Transverse colon (tissue), 4 donors: ENCODE results near the gene NOL3. TPM values are rescaled to one million over a fixed set of nuclear protein-coding genes. Genes with fewer than 3 reads are reported as not detected.
"Not testable (repeated sequence)": the region's sequence is repeated elsewhere in the genome, so short reads cannot be mapped to it uniquely, and the experiment has no call there.

ENCODE experiments used
- DNase-seq: peaks from one replicate; pipeline ENCODE4 v3.0.0-alpha.2; 2019
- H3K27ac ChIP-seq, 4 donors: fragments of 200-600 bp; sonication (generic); 2 replicates each; pipeline ENCODE4 v1.5.1; 2016 to 2018; ENCODE audit warnings: inconsistent platforms in 4 of 4
- H3K27me3 ChIP-seq: fragments of 200-600 bp; sonication (generic); 2 replicates; pipeline ENCODE4 v1.5.1; 2017; ENCODE audit warnings: inconsistent platforms
- H3K36me3 ChIP-seq, 4 donors: fragments of 200-600 bp; sonication (generic); 2 replicates each; pipeline ENCODE4 v1.5.1; 2017 to 2019; ENCODE audit warnings: inconsistent platforms in 4 of 4
- H3K4me1 ChIP-seq, 4 donors: fragments of 200-600 bp; sonication (generic); 2 replicates each; pipeline ENCODE4 v1.5.1; 2017 to 2020; ENCODE audit warnings: inconsistent platforms in 4 of 4
- H3K4me3 ChIP-seq, 4 donors: fragments of 200-600 bp; sonication (generic); 1 replicate in 1 of 4; 2 replicates in 3 of 4; pipeline versions ENCODE4 v1.5.1 to v1.6.1; 2017 to 2019; ENCODE audit warnings: inconsistent platforms in 4 of 4
- H3K9me3 ChIP-seq, 2 donors: fragments of 200-600 bp; sonication (generic); 2 replicates each; pipeline ENCODE4 v1.5.1; 2017 to 2019; ENCODE audit warnings: inconsistent platforms in 2 of 2
- CTCF ChIP-seq, 5 experiments: fragments of 200-600 bp in 3 of 5; fragments of 450-650 bp in 2 of 5; sonication (generic) in 3 of 5; IDR thresholded peaks; 1 replicate in 2 of 5; 2 replicates in 3 of 5; pipeline ENCODE4 v1.5.1; 2016 to 2017; ENCODE audit warnings: antibody characterized with exemption in 5 of 5, inconsistent platforms in 3 of 5, mild to moderate bottlenecking in 2 of 5, moderate library complexity in 1 of 5
- EP300 ChIP-seq: sonication (generic); formaldehyde crosslinking; IDR thresholded peaks from one replicate; pipeline ENCODE4 v1.6.1; 2017; ENCODE audit warnings: antibody characterized with exemption, low read depth
- POLR2A ChIP-seq: fragments of 450-650 bp; IDR thresholded peaks from one replicate; pipeline ENCODE4 v1.6.1; 2016; ENCODE audit warnings: antibody characterized with exemption, mild to moderate bottlenecking, moderate library complexity
- POLR2AphosphoS5 ChIP-seq, 3 donors: sonication (generic); formaldehyde crosslinking; IDR thresholded peaks; one replicate each; pipeline ENCODE4 v1.6.1; 2016; ENCODE audit warnings: antibody characterized with exemption in 3 of 3
- WGBS, 2 donors: methylation state at CpG; one replicate each; pipeline ENCODE4 v1.1.5; 2018; ENCODE audit warnings: low coverage in 1 of 2; 5-methylcytosine and 5-hydroxymethylcytosine counted together
- in situ Hi-C, 4 donors: fragments of 200-750 bp; cut with MboI; loops; one replicate each; pipeline versions ENCODE4 v1.15.0 to v1.15.1; 2017; ENCODE audit warnings: low sequenced_read_pairs in 3 of 4, low pct_ligation_motif_present in 1 of 4, low pct_unique_long_range_greater_than_20kb in 1 of 4
- intact Hi-C: fragments of 100-400 bp; cut with DNase I; formaldehyde crosslinking; loops from one replicate; pipeline ENCODE4 v1.15.1; 2023; ENCODE audit warnings: low total_unique reads
- total RNA-seq, 4 donors: library from RNA; depleted of rRNA; stranded (reverse); fragments of >200 nt; gene quantifications; one replicate each; pipeline ENCODE4 v1.1.0, GENCODE V29; 2016

Gene NOL3
- total RNA-seq = 10 to 100 TPM; 39.5 to 65.9 (median 41.2) TPM

DNA sequence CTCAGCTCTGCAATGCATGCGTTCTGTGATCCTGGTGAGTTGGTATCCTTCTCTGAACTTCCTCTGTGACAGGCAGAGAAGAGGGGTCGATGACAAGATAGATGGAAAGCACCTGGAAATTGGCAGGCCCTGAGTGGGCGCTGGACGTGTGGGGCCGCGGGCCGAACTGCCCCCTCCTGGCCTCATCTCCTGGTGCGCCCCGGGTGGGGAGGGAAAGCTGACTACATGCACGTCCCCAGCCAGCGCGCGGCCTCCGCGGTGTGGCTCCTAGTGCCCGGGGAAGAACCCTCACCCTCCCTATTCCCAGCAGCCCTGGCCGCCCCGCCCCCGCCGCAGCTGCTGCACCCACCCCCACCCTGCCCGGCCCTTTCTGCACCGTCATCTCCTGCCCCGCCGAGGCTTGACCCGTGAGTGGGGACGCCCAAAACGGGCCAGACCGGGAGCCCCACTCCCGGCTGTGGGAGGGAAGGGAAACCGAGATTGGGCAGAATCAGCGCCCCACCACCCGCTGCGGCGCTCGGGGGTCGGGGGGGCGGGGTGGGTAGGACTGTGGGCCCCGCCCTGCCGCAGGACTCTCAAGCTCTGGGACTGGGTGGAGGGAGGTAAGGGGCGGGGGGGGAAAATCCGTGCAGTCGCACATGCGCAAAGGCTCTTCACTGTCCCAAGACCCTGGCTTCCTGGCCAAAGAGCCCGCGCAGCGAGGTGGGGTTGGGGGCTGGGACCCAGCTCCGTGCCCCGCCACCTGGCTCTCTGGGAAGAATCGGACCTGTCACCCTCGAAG is at the start of gene NOL3:
Gene NOL3, plus strand, starts transcription at position 371 of the 781 bp plus-strand sequence.
- Histone ChIP-seq H3K9me3 (no peaks in the 10 kb centered on the region), H3K27ac (peak within 1 kb of the TSS; percentile 82 to 87 (median 83)), H3K36me3 (no peaks in the 10 kb centered on the region), H3K4me3 (peak within 1 kb of the TSS; percentile 28 to 52 (median 43)), H3K4me1 (peaks cover 30 to 55% (median 43%) of the 10 kb centered on the region in 4 donors), H3K27me3 (peaks cover 16% of the 10 kb centered on the region)
- DNase-seq = peak; percentile 88
- intact Hi-C loops (loop anchor here (5.0 kb wide), 1 partner anchor 363 kb away; no protein-coding TSS in a partner anchor), in situ Hi-C loops (loop anchor here in 2 of 4 donors (25.0 kb wide), 2 partner anchors 183 to 208 kb away; partner anchors contain the start of genes CES3 (in 1 of the 2) and CES4A (in 1 of the 2))
- TF ChIP-seq POLR2A (peak; percentile 57), CTCF (IDR thresholded peaks at IDR 0.05) (no peak), POLR2AphosphoS5 (IDR thresholded peaks at IDR 0.05) (peak; percentile 24 to 61 (median 31)), EP300 (no peak)
- 0 to 3% methylated on average over 2 to 31 of the region's 50 CpGs for WGBS, 2 donors

GRCh38 chr16:67122799-67123198 is 47.5 kb upstream of the NOL3 start:
- H3K4me1 ChIP-seq, H3K27ac ChIP-seq, H3K4me3 ChIP-seq, H3K27me3 ChIP-seq, DNase-seq, H3K9me3 ChIP-seq, in situ Hi-C loops, intact Hi-C loops: not testable (repeated sequence)
- 95 to 99% methylated on average over 3 to 5 of the region's 5 CpGs for WGBS, 2 donors
- peaks cover 0 to 31% (median 11%) of the 10 kb centered on the region in 4 donors for H3K36me3 ChIP-seq

DNA sequence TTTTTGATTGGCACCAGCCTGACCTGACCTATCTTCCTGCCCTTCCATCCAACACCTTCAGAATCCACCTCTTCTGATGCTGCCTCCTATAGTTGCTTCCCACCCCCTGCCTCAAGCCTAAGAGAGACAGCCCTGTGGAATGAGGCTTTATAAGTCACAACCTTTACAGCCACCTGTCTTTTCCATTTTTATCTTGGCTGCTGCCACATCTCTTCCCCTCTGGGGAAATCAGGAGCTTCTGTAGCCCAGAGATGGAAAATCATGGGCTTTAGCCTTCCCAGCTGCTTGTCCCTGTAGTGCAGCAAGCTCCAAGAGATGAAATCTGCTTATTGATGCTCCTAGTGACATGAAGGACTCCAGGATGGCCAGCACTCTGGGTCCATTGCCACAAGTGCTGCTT is 41.9 kb upstream of the NOL3 start:
- no peaks in the 10 kb centered on the region for H3K9me3 ChIP-seq

GRCh38 chr16:67128887-67129286 is 41.5 kb upstream of the NOL3 start:
- Histone ChIP-seq H3K27ac (no peak overlapping the region), H3K27me3 (no peaks in the 10 kb centered on the region), H3K4me3 (no peak overlapping the region), H3K4me1 (no peaks in the 10 kb centered on the region), H3K36me3 (peaks cover 0 to 17% (median 4%) of the 10 kb centered on the region in 4 donors), H3K9me3 (no peaks in the 10 kb centered on the region)
- 95% methylated on average over 3 of the region's 3 CpGs; no CpG with 5 or more reads in 1 of the 2 donors for WGBS, 2 donors
- no peak for DNase-seq
- intact Hi-C loops = no loop called here
- in situ Hi-C loops = no loop called here
- TF ChIP-seq POLR2AphosphoS5 (IDR thresholded peaks at IDR 0.05) (no peak), CTCF (IDR thresholded peaks at IDR 0.05) (no peak), EP300 (no peak), POLR2A (no peak)

More for the DNA sequence above, 41.9 kb upstream of the NOL3 start:
- Histone ChIP-seq H3K27ac (no peak overlapping the region), H3K27me3 (no peaks in the 10 kb centered on the region), H3K4me1 (no peaks in the 10 kb centered on the region), H3K36me3 (peaks cover 0 to 17% (median 3%) of the 10 kb centered on the region in 4 donors), H3K4me3 (no peak overlapping the region)
- intact Hi-C loops = no loop called here
- no peak for DNase-seq
- in situ Hi-C loops = no loop called here
- TF ChIP-seq CTCF (IDR thresholded peaks at IDR 0.05) = no peak
